Measurements from ENCODE around the gene PDCD4. TPM values are rescaled to one million over a fixed set of nuclear protein-coding genes. Genes with fewer than 3 reads are reported as not detected.

Gene PDCD4
- total RNA-seq, 1 experiment from 2014 or later = 32.7 TPM

DNA sequence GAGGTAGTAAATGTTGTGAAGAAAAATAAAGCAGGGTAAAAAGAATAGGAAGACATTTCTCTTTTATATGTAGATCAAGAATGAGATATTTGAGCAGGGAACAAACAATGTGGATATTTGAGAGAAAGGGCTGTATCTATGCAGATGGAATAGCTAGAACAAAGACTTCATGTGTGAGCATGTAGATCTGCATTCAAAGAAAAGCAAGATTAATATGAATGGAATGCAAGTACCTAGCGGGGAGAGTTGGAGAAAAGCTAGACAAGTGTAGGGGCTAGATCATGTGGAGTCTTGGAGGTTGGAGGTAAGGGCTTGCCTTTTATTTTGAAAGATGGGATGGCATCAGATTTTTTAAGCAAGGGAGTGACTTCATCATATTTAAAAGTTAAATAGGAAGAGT lies 74.8 kb downstream of the PDCD4 start:
- no peak overlapping the region for H3K27ac Mint-ChIP-seq
- no peak for ATAC-seq

DNA sequence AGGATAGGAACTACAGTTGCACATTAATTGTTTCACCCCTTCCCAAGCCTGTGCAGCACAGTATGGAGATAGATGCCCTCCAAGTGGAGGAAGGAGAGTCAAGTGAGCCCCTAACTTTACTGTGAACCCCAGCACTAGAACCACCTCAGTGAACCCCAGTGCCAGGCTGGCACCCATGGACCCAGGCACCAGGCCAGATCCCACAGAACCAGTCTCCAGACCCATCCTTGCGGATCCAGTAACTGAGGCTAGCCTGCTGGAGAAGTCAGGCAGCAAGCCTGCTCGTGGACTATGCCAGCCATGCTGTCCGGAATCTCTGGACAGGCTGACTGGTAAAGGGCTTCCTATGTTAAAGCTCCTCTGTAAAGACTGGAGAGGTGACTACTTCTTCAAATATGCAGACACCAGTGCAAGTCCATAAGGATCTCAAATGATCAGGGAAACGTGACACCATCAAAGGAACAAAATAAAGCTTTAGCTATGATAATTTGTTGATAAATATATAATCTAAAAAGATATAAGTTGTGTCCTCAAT lies 75.4 kb downstream of the PDCD4 start:
- peaks cover 7% of the 10 kb centered on the region; the same call in 1 of the 2 replicates for H3K36me3 Mint-ChIP-seq
- TF ChIP-seq, protein P1, sequence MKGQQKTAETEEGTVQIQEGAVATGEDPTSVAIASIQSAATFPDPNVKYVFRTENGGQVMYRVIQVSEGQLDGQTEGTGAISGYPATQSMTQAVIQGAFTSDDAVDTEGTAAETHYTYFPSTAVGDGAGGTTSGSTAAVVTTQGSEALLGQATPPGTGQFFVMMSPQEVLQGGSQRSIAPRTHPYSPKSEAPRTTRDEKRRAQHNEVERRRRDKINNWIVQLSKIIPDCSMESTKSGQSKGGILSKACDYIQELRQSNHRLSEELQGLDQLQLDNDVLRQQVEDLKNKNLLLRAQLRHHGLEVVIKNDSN (CRISPR knock-in tag; IDR thresholded peaks at IDR 0.05) = no peak
- no peak for TF ChIP-seq ESRRA (CRISPR knock-in tag; IDR thresholded peaks at IDR 0.05; ENCODE audit: borderline replicate concordance)
- no peak for TF ChIP-seq RORB (CRISPR knock-in tag; IDR thresholded peaks at IDR 0.05)
- no peak for TF ChIP-seq HMGA2 (CRISPR knock-in tag; IDR thresholded peaks at IDR 0.05)
- TF ChIP-seq, protein P2, sequence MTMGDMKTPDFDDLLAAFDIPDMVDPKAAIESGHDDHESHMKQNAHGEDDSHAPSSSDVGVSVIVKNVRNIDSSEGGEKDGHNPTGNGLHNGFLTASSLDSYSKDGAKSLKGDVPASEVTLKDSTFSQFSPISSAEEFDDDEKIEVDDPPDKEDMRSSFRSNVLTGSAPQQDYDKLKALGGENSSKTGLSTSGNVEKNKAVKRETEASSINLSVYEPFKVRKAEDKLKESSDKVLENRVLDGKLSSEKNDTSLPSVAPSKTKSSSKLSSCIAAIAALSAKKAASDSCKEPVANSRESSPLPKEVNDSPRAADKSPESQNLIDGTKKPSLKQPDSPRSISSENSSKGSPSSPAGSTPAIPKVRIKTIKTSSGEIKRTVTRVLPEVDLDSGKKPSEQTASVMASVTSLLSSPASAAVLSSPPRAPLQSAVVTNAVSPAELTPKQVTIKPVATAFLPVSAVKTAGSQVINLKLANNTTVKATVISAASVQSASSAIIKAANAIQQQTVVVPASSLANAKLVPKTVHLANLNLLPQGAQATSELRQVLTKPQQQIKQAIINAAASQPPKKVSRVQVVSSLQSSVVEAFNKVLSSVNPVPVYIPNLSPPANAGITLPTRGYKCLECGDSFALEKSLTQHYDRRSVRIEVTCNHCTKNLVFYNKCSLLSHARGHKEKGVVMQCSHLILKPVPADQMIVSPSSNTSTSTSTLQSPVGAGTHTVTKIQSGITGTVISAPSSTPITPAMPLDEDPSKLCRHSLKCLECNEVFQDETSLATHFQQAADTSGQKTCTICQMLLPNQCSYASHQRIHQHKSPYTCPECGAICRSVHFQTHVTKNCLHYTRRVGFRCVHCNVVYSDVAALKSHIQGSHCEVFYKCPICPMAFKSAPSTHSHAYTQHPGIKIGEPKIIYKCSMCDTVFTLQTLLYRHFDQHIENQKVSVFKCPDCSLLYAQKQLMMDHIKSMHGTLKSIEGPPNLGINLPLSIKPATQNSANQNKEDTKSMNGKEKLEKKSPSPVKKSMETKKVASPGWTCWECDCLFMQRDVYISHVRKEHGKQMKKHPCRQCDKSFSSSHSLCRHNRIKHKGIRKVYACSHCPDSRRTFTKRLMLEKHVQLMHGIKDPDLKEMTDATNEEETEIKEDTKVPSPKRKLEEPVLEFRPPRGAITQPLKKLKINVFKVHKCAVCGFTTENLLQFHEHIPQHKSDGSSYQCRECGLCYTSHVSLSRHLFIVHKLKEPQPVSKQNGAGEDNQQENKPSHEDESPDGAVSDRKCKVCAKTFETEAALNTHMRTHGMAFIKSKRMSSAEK (CRISPR knock-in tag; IDR thresholded peaks at IDR 0.05; ENCODE audit: borderline replicate concordance) = no peak
- TF ChIP-seq MYBL2 (CRISPR knock-in tag; IDR thresholded peaks at IDR 0.05) = no peak
- no peak for TF ChIP-seq CREM (CRISPR knock-in tag; IDR thresholded peaks at IDR 0.05)
- TF ChIP-seq CREB1 (CRISPR knock-in tag; IDR thresholded peaks at IDR 0.05) = no peak
- no peak for TF ChIP-seq SOX15 (CRISPR knock-in tag; IDR thresholded peaks at IDR 0.05)
- no peak for TF ChIP-seq TEAD1 (CRISPR knock-in tag; IDR thresholded peaks at IDR 0.05)
- TF ChIP-seq, protein P3, sequence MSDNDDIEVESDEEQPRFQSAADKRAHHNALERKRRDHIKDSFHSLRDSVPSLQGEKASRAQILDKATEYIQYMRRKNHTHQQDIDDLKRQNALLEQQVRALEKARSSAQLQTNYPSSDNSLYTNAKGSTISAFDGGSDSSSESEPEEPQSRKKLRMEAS (CRISPR knock-in tag; IDR thresholded peaks at IDR 0.05) = no peak
- no peak for TF ChIP-seq SP1 (CRISPR knock-in tag; conservative IDR thresholded peaks at IDR 0.05)

More for the DNA sequence above, 74.8 kb downstream of the PDCD4 start:
- Mint-ChIP-seq H3K9me3 (peaks cover 6% of the 10 kb centered on the region; the same call in 1 of the 2 replicates), H3K4me3 (no peak overlapping the region), H3K4me1 (peaks cover 44% of the 10 kb centered on the region), H3K36me3 (peaks cover 7% of the 10 kb centered on the region; the same call in 1 of the 2 replicates), H3K27me3 (ENCODE audit: low read depth) (no peaks in the 10 kb centered on the region)
- ChIA-PET CTCF (no interaction called here), POLR2A (no interaction called here)
- DNase-seq (ENCODE audit: low spot score) = no peak
- TF ChIP-seq, protein P4, sequence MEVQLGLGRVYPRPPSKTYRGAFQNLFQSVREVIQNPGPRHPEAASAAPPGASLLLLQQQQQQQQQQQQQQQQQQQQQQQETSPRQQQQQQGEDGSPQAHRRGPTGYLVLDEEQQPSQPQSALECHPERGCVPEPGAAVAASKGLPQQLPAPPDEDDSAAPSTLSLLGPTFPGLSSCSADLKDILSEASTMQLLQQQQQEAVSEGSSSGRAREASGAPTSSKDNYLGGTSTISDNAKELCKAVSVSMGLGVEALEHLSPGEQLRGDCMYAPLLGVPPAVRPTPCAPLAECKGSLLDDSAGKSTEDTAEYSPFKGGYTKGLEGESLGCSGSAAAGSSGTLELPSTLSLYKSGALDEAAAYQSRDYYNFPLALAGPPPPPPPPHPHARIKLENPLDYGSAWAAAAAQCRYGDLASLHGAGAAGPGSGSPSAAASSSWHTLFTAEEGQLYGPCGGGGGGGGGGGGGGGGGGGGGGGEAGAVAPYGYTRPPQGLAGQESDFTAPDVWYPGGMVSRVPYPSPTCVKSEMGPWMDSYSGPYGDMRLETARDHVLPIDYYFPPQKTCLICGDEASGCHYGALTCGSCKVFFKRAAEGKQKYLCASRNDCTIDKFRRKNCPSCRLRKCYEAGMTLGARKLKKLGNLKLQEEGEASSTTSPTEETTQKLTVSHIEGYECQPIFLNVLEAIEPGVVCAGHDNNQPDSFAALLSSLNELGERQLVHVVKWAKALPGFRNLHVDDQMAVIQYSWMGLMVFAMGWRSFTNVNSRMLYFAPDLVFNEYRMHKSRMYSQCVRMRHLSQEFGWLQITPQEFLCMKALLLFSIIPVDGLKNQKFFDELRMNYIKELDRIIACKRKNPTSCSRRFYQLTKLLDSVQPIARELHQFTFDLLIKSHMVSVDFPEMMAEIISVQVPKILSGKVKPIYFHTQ (CRISPR knock-in tag; IDR thresholded peaks at IDR 0.05) = no peak
- TF ChIP-seq, protein P5, sequence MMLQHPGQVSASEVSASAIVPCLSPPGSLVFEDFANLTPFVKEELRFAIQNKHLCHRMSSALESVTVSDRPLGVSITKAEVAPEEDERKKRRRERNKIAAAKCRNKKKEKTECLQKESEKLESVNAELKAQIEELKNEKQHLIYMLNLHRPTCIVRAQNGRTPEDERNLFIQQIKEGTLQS (CRISPR knock-in tag; conservative IDR thresholded peaks at IDR 0.05) = no peak
- no peak for TF ChIP-seq TCF7 (CRISPR knock-in tag; IDR thresholded peaks at IDR 0.05; ENCODE audit: low read depth)
- no peak for TF ChIP-seq IRF2 (CRISPR knock-in tag; IDR thresholded peaks at IDR 0.05; ENCODE audit: borderline replicate concordance, low read depth)
- TF ChIP-seq, protein P6, sequence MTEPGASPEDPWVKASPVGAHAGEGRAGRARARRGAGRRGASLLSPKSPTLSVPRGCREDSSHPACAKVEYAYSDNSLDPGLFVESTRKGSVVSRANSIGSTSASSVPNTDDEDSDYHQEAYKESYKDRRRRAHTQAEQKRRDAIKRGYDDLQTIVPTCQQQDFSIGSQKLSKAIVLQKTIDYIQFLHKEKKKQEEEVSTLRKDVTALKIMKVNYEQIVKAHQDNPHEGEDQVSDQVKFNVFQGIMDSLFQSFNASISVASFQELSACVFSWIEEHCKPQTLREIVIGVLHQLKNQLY (CRISPR knock-in tag; IDR thresholded peaks at IDR 0.05) = no peak
- TF ChIP-seq FOXK1 (CRISPR knock-in tag; IDR thresholded peaks at IDR 0.05) = no peak
- TF ChIP-seq ZNF416 (CRISPR knock-in tag; IDR thresholded peaks at IDR 0.05) = no peak
- TF ChIP-seq ZNF232 (CRISPR knock-in tag; IDR thresholded peaks at IDR 0.05) = no peak
- no peak for TF ChIP-seq ZNF671 (CRISPR knock-in tag; IDR thresholded peaks at IDR 0.05)
- no peak for TF ChIP-seq RORB (CRISPR knock-in tag; IDR thresholded peaks at IDR 0.05)
- TF ChIP-seq, protein P7, sequence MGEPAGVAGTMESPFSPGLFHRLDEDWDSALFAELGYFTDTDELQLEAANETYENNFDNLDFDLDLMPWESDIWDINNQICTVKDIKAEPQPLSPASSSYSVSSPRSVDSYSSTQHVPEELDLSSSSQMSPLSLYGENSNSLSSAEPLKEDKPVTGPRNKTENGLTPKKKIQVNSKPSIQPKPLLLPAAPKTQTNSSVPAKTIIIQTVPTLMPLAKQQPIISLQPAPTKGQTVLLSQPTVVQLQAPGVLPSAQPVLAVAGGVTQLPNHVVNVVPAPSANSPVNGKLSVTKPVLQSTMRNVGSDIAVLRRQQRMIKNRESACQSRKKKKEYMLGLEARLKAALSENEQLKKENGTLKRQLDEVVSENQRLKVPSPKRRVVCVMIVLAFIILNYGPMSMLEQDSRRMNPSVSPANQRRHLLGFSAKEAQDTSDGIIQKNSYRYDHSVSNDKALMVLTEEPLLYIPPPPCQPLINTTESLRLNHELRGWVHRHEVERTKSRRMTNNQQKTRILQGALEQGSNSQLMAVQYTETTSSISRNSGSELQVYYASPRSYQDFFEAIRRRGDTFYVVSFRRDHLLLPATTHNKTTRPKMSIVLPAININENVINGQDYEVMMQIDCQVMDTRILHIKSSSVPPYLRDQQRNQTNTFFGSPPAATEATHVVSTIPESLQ (CRISPR knock-in tag; IDR thresholded peaks at IDR 0.05) = no peak
- TF ChIP-seq, protein P8, sequence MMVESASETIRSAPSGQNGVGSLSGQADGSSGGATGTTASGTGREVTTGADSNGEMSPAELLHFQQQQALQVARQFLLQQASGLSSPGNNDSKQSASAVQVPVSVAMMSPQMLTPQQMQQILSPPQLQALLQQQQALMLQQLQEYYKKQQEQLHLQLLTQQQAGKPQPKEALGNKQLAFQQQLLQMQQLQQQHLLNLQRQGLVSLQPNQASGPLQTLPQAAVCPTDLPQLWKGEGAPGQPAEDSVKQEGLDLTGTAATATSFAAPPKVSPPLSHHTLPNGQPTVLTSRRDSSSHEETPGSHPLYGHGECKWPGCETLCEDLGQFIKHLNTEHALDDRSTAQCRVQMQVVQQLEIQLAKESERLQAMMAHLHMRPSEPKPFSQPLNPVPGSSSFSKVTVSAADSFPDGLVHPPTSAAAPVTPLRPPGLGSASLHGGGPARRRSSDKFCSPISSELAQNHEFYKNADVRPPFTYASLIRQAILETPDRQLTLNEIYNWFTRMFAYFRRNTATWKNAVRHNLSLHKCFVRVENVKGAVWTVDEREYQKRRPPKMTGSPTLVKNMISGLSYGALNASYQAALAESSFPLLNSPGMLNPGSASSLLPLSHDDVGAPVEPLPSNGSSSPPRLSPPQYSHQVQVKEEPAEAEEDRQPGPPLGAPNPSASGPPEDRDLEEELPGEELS (CRISPR knock-in tag; IDR thresholded peaks at IDR 0.05) = no peak

More for the DNA sequence above, 75.4 kb downstream of the PDCD4 start:
- DNase-seq (ENCODE audit: low spot score) (no peak), ATAC-seq (no peak)
- H3K4me1 Mint-ChIP-seq = peaks cover 41% of the 10 kb centered on the region
- no peaks in the 10 kb centered on the region for H3K27me3 Mint-ChIP-seq (ENCODE audit: low read depth)
- no peak overlapping the region for H3K4me3 Mint-ChIP-seq
- ChIA-PET POLR2A (interaction anchor here (0.7 kb wide), 1 partner anchor 939 kb away, joined by 3 read pairs; no protein-coding TSS in a partner anchor), CTCF (no interaction called here)
- no peak overlapping the region for H3K27ac Mint-ChIP-seq
- peaks cover 6% of the 10 kb centered on the region; the same call in 1 of the 2 replicates for H3K9me3 Mint-ChIP-seq

Measured in WTC11 (cell line).